Medulla oblongata (tissue), 1 donor: Measurements from ENCODE around the gene FKBP9.
"Not testable (repeated sequence)": the region's sequence is repeated elsewhere in the genome, so short reads cannot be mapped to it uniquely, and the experiment has no call there.

Source experiments
- DNase-seq: peaks from one replicate; pipeline ENCODE4 v3.0.0-alpha.2; 2015; ENCODE audit errors: extremely low spot score

Gene FKBP9

GRCh38 chr7:32957326-32958045, at the start of gene FKBP9:
Gene FKBP9 (plus strand): TSS chr7:32957440. CDS start chr7:32957574, 134 bp downstream.
- DNase-seq = peak; percentile 75

- no peak for DNase-seq
Measured at GRCh38 chr7:32910195-32910594, 47.0 kb upstream of the FKBP9 start.

- DNase-seq = no peak
Measured at GRCh38 chr7:32914184-32914583, 43.1 kb upstream of the FKBP9 start.

GRCh38 chr7:32915041-32915536, 42.2 kb upstream of the FKBP9 start:
- DNase-seq = no peak

- no peak for DNase-seq
Measured at GRCh38 chr7:32916006-32916405, 41.2 kb upstream of the FKBP9 start.

- DNase-seq = not testable (repeated sequence)
Measured at GRCh38 chr7:32916994-32917393, 40.2 kb upstream of the FKBP9 start.

- no peak for DNase-seq
Measured at GRCh38 chr7:32921896-32922295, 35.3 kb upstream of the FKBP9 start.

- no peak for DNase-seq
Measured at GRCh38 chr7:32928785-32929298, 28.4 kb upstream of the FKBP9 start.

GRCh38 chr7:32929430-32930143, 27.7 kb upstream of the FKBP9 start:
- no peak for DNase-seq

- DNase-seq = no peak
Measured at GRCh38 chr7:32930378-32930777, 26.9 kb upstream of the FKBP9 start.

- DNase-seq = no peak
Measured at GRCh38 chr7:32935558-32935957, 21.7 kb upstream of the FKBP9 start.

- no peak for DNase-seq
Measured at GRCh38 chr7:32936689-32937088, 20.6 kb upstream of the FKBP9 start.

GRCh38 chr7:32937344-32938174, 19.7 kb upstream of the FKBP9 start:
- peak; percentile 32 for DNase-seq

- DNase-seq = no peak
Measured at GRCh38 chr7:32941181-32941580, 16.1 kb upstream of the FKBP9 start.

GRCh38 chr7:32941681-32942414, 15.4 kb upstream of the FKBP9 start:
- peak; percentile 31 for DNase-seq

GRCh38 chr7:32942415-32943251, 14.6 kb upstream of the FKBP9 start:
- peak; percentile 92 for DNase-seq

GRCh38 chr7:32943252-32944030, 13.8 kb upstream of the FKBP9 start:
- DNase-seq = no peak

GRCh38 chr7:32947420-32947983, 9.7 kb upstream of the FKBP9 start:
- no peak for DNase-seq

GRCh38 chr7:32948202-32948601, 9.0 kb upstream of the FKBP9 start:
- DNase-seq = no peak
